Breast epithelium (tissue), 4 donors: Measurements from ENCODE around the gene CHIT1. TPM values are rescaled to one million over a fixed set of nuclear protein-coding genes. Genes with fewer than 3 reads are reported as not detected.

Experiments used
- DNase-seq, 2 donors: peaks; one replicate each; pipeline ENCODE4 v3.0.0-alpha.2; 2019; ENCODE audit warnings: low spot score in 2 of 2
- H3K27ac ChIP-seq, 2 donors: fragments of 200-600 bp; sonication (generic) in 1 of 2; one replicate each; pipeline ENCODE4 v1.5.1; 2016 to 2019; ENCODE audit warnings: mild to moderate bottlenecking in 1 of 2
- H3K27me3 ChIP-seq, 2 donors: fragments of 200-600 bp; sonication (generic) in 1 of 2; one replicate each; pipeline versions ENCODE4 v1.5.1 to v1.6.0; 2017 to 2019; ENCODE audit warnings: control low read depth in 1 of 2, mild to moderate bottlenecking in 1 of 2
- H3K36me3 ChIP-seq: fragments of 200-600 bp; one replicate; pipeline ENCODE4 v1.5.1; 2019
- H3K4me1 ChIP-seq, 2 donors: fragments of 200-600 bp; sonication (generic); one replicate each; pipeline ENCODE4 v1.5.1; 2016 to 2019; ENCODE audit warnings: control low read depth in 1 of 2
- H3K4me3 ChIP-seq, 3 donors: fragments of 200-600 bp; sonication (generic); 1 replicate in 2 of 3; 2 replicates in 1 of 3; pipeline ENCODE4 v1.5.1; 2016 to 2019; ENCODE audit warnings: mild to moderate bottlenecking in 3 of 3, moderate library complexity in 2 of 3
- H3K9me3 ChIP-seq, 2 donors: fragments of 200-600 bp; sonication (generic) in 1 of 2; one replicate each; pipeline ENCODE4 v1.5.1; 2016 to 2019; ENCODE audit warnings: control low read depth in 1 of 2
- POLR2A ChIP-seq: fragments of 450-650 bp; IDR thresholded peaks from one replicate; pipeline ENCODE4 v1.6.1; 2016; ENCODE audit warnings: antibody characterized with exemption, mild to moderate bottlenecking, moderate library complexity
- POLR2AphosphoS5 ChIP-seq, 3 donors: sonication (generic); formaldehyde crosslinking; IDR thresholded peaks; one replicate each; pipeline ENCODE4 v1.6.1; 2017; ENCODE audit warnings: antibody characterized with exemption in 3 of 3
- intact Hi-C: fragments of 100-400 bp; cut with DNase I; formaldehyde crosslinking; loops from one replicate; pipeline ENCODE4 v1.15.1; 2023; ENCODE audit warnings: low total_unique reads
- total RNA-seq, 3 donors: library from RNA; depleted of rRNA; stranded (reverse); fragments of >200 nt; gene quantifications; one replicate each; pipeline ENCODE4 v1.1.0, GENCODE V29; 2016
- TF ChIP-seq, protein P1 (sequence below), 3 donors: fragments of 450-650 bp; IDR thresholded peaks; one replicate each; pipeline ENCODE4 v1.5.1; 2016 to 2017; ENCODE audit warnings: antibody characterized with exemption in 3 of 3, mild to moderate bottlenecking in 3 of 3, moderate library complexity in 3 of 3

CHIT1 gene
- total RNA-seq, 3 donors from 2014 or later, result 5.1 to 15.2 TPM; not detected in 1

DNA sequence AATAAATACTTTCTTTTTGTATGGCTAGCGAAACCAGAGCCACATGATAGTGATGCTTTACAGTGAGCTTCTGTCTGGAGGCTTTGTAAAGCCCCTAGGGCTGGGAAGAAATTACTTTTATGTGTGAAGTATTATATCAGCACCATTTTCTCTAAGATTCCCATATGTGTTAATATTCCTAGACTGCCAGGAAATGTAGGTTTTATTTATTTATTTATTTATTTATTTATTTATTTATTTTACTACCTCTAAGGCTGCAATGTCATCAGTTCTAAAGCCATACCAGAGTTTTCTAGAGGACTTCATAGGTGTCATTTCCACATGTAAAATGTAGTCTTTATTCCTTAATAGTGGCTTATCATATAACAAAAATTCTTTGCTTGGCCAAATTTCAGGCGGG, 38.5 kb downstream of the CHIT1 start:
- Histone ChIP-seq H3K4me1 (peaks cover 3 to 14% of the 10 kb centered on the region in 2 donors), H3K9me3 (no peaks in the 10 kb centered on the region), H3K36me3 (no peaks in the 10 kb centered on the region), H3K27me3 (no peaks in the 10 kb centered on the region), H3K27ac (no peak overlapping the region), H3K4me3 (no peak overlapping the region)
- TF ChIP-seq, protein P1, sequence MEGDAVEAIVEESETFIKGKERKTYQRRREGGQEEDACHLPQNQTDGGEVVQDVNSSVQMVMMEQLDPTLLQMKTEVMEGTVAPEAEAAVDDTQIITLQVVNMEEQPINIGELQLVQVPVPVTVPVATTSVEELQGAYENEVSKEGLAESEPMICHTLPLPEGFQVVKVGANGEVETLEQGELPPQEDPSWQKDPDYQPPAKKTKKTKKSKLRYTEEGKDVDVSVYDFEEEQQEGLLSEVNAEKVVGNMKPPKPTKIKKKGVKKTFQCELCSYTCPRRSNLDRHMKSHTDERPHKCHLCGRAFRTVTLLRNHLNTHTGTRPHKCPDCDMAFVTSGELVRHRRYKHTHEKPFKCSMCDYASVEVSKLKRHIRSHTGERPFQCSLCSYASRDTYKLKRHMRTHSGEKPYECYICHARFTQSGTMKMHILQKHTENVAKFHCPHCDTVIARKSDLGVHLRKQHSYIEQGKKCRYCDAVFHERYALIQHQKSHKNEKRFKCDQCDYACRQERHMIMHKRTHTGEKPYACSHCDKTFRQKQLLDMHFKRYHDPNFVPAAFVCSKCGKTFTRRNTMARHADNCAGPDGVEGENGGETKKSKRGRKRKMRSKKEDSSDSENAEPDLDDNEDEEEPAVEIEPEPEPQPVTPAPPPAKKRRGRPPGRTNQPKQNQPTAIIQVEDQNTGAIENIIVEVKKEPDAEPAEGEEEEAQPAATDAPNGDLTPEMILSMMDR (IDR thresholded peaks at IDR 0.05), result no peak
- TF ChIP-seq POLR2AphosphoS5 (IDR thresholded peaks at IDR 0.05) (no peak), POLR2A (no peak)
- DNase-seq, result no peak
- intact Hi-C loops, result no loop called here

DNA sequence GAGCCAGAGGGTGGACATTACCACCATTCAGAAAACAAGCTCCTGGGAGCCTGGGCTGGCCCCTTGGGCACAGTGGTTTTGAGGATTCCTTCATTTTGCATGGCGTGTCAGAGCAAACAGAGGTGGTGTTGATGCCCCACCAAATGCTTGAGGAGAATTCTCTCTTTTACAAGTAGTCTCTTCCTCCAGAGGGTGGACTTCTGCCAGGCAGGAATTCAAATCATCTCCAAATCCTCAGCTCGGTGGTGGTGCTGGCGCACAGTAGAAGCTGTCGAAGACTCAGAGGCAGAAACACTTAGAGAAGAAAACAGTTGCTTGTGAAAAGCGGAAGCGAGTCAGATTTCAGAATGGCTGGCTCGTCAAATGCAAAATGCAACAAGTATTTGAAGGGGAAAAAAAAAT, 39.5 kb downstream of the CHIT1 start:
- H3K4me1 ChIP-seq, result peaks cover 3 to 14% of the 10 kb centered on the region in 2 donors
- intact Hi-C loops, result no loop called here
- H3K36me3 ChIP-seq, result no peaks in the 10 kb centered on the region
- DNase-seq, result peak in 1 of 2 donors; percentile 77
- H3K4me3 ChIP-seq, result peak overlapping the region in 1 of 3 donors; percentile 19
- H3K27ac ChIP-seq, result peak overlapping the region; percentile 54 to 59
- TF ChIP-seq POLR2A, result no peak
- TF ChIP-seq POLR2AphosphoS5 (IDR thresholded peaks at IDR 0.05), result no peak
- TF ChIP-seq, protein P1 (IDR thresholded peaks at IDR 0.05), result no peak
- no peaks in the 10 kb centered on the region for H3K27me3 ChIP-seq
- H3K9me3 ChIP-seq, result no peaks in the 10 kb centered on the region

DNA sequence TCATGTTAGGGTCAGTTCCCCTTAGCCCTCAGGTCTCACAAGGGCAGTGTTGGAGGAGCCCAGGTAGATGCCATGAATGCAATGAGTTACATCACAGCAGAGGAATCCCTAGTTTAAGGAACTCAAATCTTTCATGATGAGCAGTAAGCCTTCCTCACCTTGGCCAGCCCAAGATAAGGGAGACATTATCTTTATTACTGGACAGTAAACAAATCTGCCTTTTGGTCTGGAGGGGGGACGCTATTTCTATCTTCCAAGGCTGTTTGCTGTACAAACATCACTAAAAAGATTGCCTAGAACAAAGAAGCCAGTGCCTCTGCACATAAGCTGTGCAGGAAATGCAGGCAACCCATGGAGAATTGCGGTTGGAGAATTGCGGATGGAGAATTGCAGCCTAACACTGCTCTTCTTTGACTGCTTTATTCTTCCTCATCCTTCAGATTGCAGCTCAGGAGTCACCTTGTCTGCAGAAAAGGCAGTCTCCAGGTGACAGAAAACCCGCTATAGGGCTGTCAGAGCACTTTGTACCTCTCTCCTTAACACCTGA, 40.7 kb downstream of the CHIT1 start:
- TF ChIP-seq POLR2AphosphoS5 (IDR thresholded peaks at IDR 0.05), result no peak
- TF ChIP-seq POLR2A, result no peak
- TF ChIP-seq, protein P1 (IDR thresholded peaks at IDR 0.05), result no peak
- no peak overlapping the region for H3K4me3 ChIP-seq
- peak overlapping the region; percentile 86 to 93 for H3K27ac ChIP-seq
- DNase-seq, result no peak
- H3K36me3 ChIP-seq, result no peaks in the 10 kb centered on the region
- H3K4me1 ChIP-seq, result peaks cover 3 to 14% of the 10 kb centered on the region in 2 donors
- intact Hi-C loops, result no loop called here
- H3K9me3 ChIP-seq, result no peaks in the 10 kb centered on the region
- no peaks in the 10 kb centered on the region for H3K27me3 ChIP-seq

DNA sequence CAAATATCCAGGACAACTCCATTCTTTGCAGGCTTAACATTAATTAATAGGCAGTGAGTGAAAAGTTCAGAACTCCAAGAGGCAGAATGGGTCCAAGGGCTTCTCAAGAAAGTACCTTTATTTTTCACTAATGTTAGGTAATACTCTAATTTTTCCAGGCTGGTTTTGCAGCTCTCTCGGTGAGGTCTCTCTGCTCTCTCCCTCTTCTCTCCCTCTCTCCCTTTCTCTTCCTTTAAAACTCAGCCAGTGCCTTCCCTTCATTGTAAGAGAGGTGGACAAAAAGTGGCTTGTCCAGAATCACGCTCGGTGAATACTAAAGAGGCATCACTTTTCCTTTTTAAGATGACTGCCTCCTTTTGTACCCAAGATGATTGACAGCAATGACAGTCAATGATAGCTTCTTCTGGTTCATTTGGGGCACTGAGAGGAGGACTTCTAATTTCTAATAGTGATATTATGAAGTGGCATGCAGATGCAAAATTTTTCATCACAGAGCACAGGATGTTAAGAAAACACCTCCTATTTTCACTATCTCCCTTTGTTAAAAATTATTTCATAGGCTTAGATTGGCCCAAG, 41.7 kb downstream of the CHIT1 start:
- Histone ChIP-seq H3K4me1 (peaks cover 3 to 14% of the 10 kb centered on the region in 2 donors), H3K4me3 (no peak overlapping the region), H3K27me3 (no peaks in the 10 kb centered on the region), H3K36me3 (no peaks in the 10 kb centered on the region), H3K9me3 (no peaks in the 10 kb centered on the region), H3K27ac (peak overlapping the region; percentile 86 to 93)
- intact Hi-C loops, result no loop called here
- TF ChIP-seq POLR2A (no peak), POLR2AphosphoS5 (IDR thresholded peaks at IDR 0.05) (no peak)
- TF ChIP-seq, protein P1 (IDR thresholded peaks at IDR 0.05), result no peak
- DNase-seq, result no peak

DNA sequence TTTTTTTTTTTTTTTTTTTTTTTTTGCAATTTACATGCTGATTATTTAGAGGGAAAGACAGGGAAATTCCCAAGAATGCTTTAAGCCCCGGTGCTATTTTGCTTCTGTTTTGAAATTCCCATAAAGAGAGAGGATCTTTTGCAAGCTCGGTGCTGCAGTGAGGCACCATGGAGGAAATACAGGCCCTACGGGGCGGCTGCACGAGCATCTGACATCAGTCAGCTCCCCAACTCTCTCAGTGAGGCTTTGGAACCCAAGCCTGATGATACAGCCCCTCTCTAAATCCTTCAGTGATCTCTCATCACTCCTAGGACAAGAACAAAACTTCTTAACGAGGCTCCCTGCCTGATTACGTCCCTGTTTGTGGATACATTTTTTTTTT, 42.2 kb downstream of the CHIT1 start:
- DNase-seq, result no peak
- Histone ChIP-seq H3K27ac (peak overlapping the region; percentile 86 to 93), H3K4me1 (peaks cover 3 to 14% of the 10 kb centered on the region in 2 donors), H3K27me3 (no peaks in the 10 kb centered on the region), H3K4me3 (no peak overlapping the region), H3K9me3 (no peaks in the 10 kb centered on the region), H3K36me3 (no peaks in the 10 kb centered on the region)
- TF ChIP-seq POLR2AphosphoS5 (IDR thresholded peaks at IDR 0.05) (no peak), POLR2A (no peak)
- TF ChIP-seq, protein P1 (IDR thresholded peaks at IDR 0.05), result no peak
- intact Hi-C loops, result no loop called here
